GM12878 (cell line): ENCODE results near the gene IPO11. TPM values are rescaled to one million over a fixed set of nuclear protein-coding genes. Genes with fewer than 3 reads are reported as not detected.

Source experiments
- ATAC-seq: fragments of 200-7000 bp; cut with Tn5 transposase; 3 replicates; pipeline ENCODE4 v1.9.1; 2020; ENCODE audit warnings: mild to moderate bottlenecking, moderate library complexity
- BruUV-seq: library from RNA; stranded (reverse); fragments of 400-500 nt; replicated peaks from 2 replicates; lab custom pipeline; 2021; lab: Mats Ljungman, UMichigan
- CTCF ChIA-PET: fragments of 300-600 bp; sonication (Branson Sonifier 250); formaldehyde crosslinking; extraction: SDS; loops from one replicate; lab custom pipeline; 2021; ENCODE audit warnings: inconsistent platforms; lab: Yijun Ruan, JAX
- POLR2A ChIA-PET: fragments of 350-600 bp; formaldehyde crosslinking; extraction: SDS; loops from one replicate; lab custom pipeline; 2021; ENCODE audit warnings: inconsistent platforms; lab: Charles Lee
- RAD21 ChIA-PET: fragments of 300-600 bp; sonication (Branson Sonifier 250); formaldehyde crosslinking; loops from one replicate; lab custom pipeline; 2023; ENCODE audit warnings: antibody characterized with exemption; ENCODE audit not compliant: unreplicated experiment; lab: Charles Lee
- SMC1A ChIA-PET: fragments of 300-600 bp; sonication (Branson Sonifier 250); formaldehyde crosslinking; loops from one replicate; lab custom pipeline; 2023; ENCODE audit not compliant: unreplicated experiment, uncharacterized antibody; lab: Charles Lee
- DNase-seq: peaks from one replicate; pipeline ENCODE4 v3.0.0-alpha.2; 2011; ENCODE audit warnings: low read depth, low spot score
- FAIRE-seq: peaks from 3 replicates; lab custom pipeline; 2011; peaks lifted over from hg19 to GRCh38; lab: Jason Lieb, UNC
- H2AFZ ChIP-seq: 2 replicates; pipeline ENCODE4 v1.6.0; 2011; ENCODE audit warnings: low read depth, low read length, control low read depth; ENCODE audit not compliant: control insufficient read depth
- H3K27ac ChIP-seq: 2 replicates; pipeline ENCODE4 v1.5.1; 2011; ENCODE audit warnings: control low read depth; ENCODE audit not compliant: control insufficient read depth, insufficient read depth
- H3K27me3 ChIP-seq, 2 experiments: replicated peaks in 1 of 2; 2 replicates each; pipeline versions ENCODE4 v1.6.0 to v1.6.1; 2011; ENCODE audit warnings: low read length in 1 of 2; ENCODE audit not compliant: control insufficient read depth in 2 of 2, insufficient read depth in 2 of 2
- H3K36me3 ChIP-seq, 2 experiments: 2 replicates each; pipeline ENCODE4 v1.5.1; 2011; ENCODE audit warnings: low read length in 1 of 2; ENCODE audit not compliant: control insufficient read depth in 2 of 2, insufficient read depth in 2 of 2
- H3K4me1 ChIP-seq: 2 replicates; pipeline ENCODE4 v1.6.1; 2011; ENCODE audit warnings: mild to moderate bottlenecking, low read length, moderate library complexity, mixed read lengths; ENCODE audit not compliant: control insufficient read depth, insufficient read depth
- H3K4me2 ChIP-seq: 2 replicates; pipeline ENCODE4 v1.6.0; 2011; ENCODE audit warnings: control low read depth; ENCODE audit not compliant: control insufficient read depth, insufficient read depth
- H3K4me3 ChIP-seq: fragments of 200-600 bp; sonication (generic); 2 replicates; pipeline ENCODE4 v1.5.1; 2016
- H3K79me2 ChIP-seq: 2 replicates; pipeline ENCODE4 v1.6.0; 2011; ENCODE audit warnings: low read length; ENCODE audit not compliant: control insufficient read depth, insufficient read depth
- H3K9ac ChIP-seq: 2 replicates; pipeline ENCODE4 v1.8.0; 2011; ENCODE audit warnings: low read length, control low read depth, mixed read lengths; ENCODE audit not compliant: control insufficient read depth, insufficient read depth
- H3K9me3 ChIP-seq: replicated peaks from 3 replicates; pipeline ENCODE4 v1.5.1; 2011; ENCODE audit warnings: mild to moderate bottlenecking, low read length; ENCODE audit not compliant: control insufficient read depth, insufficient read depth
- H4K20me1 ChIP-seq: 2 replicates; pipeline ENCODE4 v1.6.0; 2011; ENCODE audit not compliant: control insufficient read depth, insufficient read depth
- ESRRA ChIP-seq: IDR thresholded peaks from 2 replicates; pipeline ENCODE4 v1.6.1; 2012; ENCODE audit warnings: mild to moderate bottlenecking, low read length, improper control_type of control experiment
- EZH2 ChIP-seq: IDR thresholded peaks from 2 replicates; pipeline ENCODE4 v1.6.1; 2012; ENCODE audit warnings: low read depth, mild to moderate bottlenecking, control low read depth, inconsistent platforms, low read length, borderline replicate concordance; ENCODE audit not compliant: control insufficient read depth
- GABPA ChIP-seq: IDR thresholded peaks from 2 replicates; pipeline ENCODE4 v1.6.1; 2014; ENCODE audit warnings: antibody characterized with exemption, low read depth, mild to moderate bottlenecking, inconsistent platforms
- HDGF ChIP-seq: fragments of 450-650 bp; IDR thresholded peaks from 2 replicates; pipeline ENCODE4 v1.6.1; 2016; ENCODE audit warnings: antibody characterized with exemption
- IKZF2 ChIP-seq, 2 experiments: fragments of 450-650 bp; IDR thresholded peaks; 2 replicates each; pipeline ENCODE4 v1.6.1; 2017; ENCODE audit warnings: mild to moderate bottlenecking in 2 of 2, moderate library complexity in 2 of 2
- IRF4 ChIP-seq: IDR thresholded peaks from 2 replicates; pipeline ENCODE4 v1.6.1; 2011; ENCODE audit warnings: low read depth, low read length
- JUNB ChIP-seq: IDR thresholded peaks from 2 replicates; pipeline ENCODE4 v1.6.1; 2016; ENCODE audit warnings: antibody characterized with exemption, mild to moderate bottlenecking
- JUND ChIP-seq: IDR thresholded peaks from 2 replicates; pipeline ENCODE4 v1.6.1; 2012; ENCODE audit warnings: low read depth, mild to moderate bottlenecking, low read length, improper control_type of control experiment, moderate library complexity
- MTA3 ChIP-seq: IDR thresholded peaks from 2 replicates; pipeline ENCODE4 v1.6.1; 2012; ENCODE audit warnings: low read length, inconsistent platforms, borderline replicate concordance
- POLR2AphosphoS2 ChIP-seq: IDR thresholded peaks from 2 replicates; pipeline ENCODE4 v1.6.1; 2011; ENCODE audit warnings: low read depth, mild to moderate bottlenecking, low read length, improper control_type of control experiment, moderate library complexity
- RFX5 ChIP-seq: IDR thresholded peaks from 2 replicates; pipeline ENCODE4 v1.6.1; 2011; ENCODE audit warnings: low read depth, low read length, improper control_type of control experiment
- SMARCA5 ChIP-seq: fragments of 450-650 bp; IDR thresholded peaks from 2 replicates; pipeline ENCODE4 v1.6.1; 2017; ENCODE audit warnings: mild to moderate bottlenecking
- SP1 ChIP-seq: IDR thresholded peaks from one replicate; pipeline ENCODE4 v1.6.1; 2011; ENCODE audit warnings: low read depth, low read length
- SREBF1 ChIP-seq: IDR thresholded peaks from 2 replicates; pipeline ENCODE4 v1.6.1; 2012; ENCODE audit warnings: mild to moderate bottlenecking, low read length
- STAT3 ChIP-seq: IDR thresholded peaks from 2 replicates; pipeline ENCODE4 v1.6.1; 2011; ENCODE audit warnings: low read depth, low read length, improper control_type of control experiment
- WRNIP1 ChIP-seq: IDR thresholded peaks from 2 replicates; pipeline ENCODE4 v1.6.1; 2011; ENCODE audit warnings: low read depth, low read length, improper control_type of control experiment, borderline replicate concordance
- YY1 ChIP-seq: IDR thresholded peaks from 2 replicates; pipeline ENCODE4 v1.6.1; 2011; ENCODE audit warnings: low read depth, mild to moderate bottlenecking, low read length
- ZNF384 ChIP-seq: IDR thresholded peaks from 2 replicates; pipeline ENCODE4 v1.6.1; 2012; ENCODE audit warnings: low read depth, mild to moderate bottlenecking, low read length, improper control_type of control experiment, borderline replicate concordance
- ZZZ3 ChIP-seq: IDR thresholded peaks from 2 replicates; pipeline ENCODE4 v1.6.1; 2011; ENCODE audit warnings: low read depth; ENCODE audit not compliant: control insufficient read depth, insufficient read length
- WGBS: methylation state at CpG from one replicate; pipeline ENCODE4 v1.1.6; 2016; ENCODE audit warnings: low lambda C conversion rate; ENCODE audit not compliant: insufficient replicate concordance, insufficient coverage; ENCODE audit errors: missing lambda C conversion rate; 5-methylcytosine and 5-hydroxymethylcytosine counted together
- in situ Hi-C: fragments of 300-500 bp; cut with MboI; formaldehyde crosslinking; loops from 9 replicates; pipeline ENCODE4 v1.14.3; 2018; ENCODE audit warnings: mixed read lengths
- intact Hi-C: fragments of 100-400 bp; cut with micrococcal nuclease; formaldehyde crosslinking; loops from one replicate; pipeline ENCODE4 v1.14.2; 2022; ENCODE audit not compliant: unreplicated experiment
- polyA plus RNA-seq, 11 experiments: library from polyadenylated mRNA; depleted of rRNA in 4 of 11; unstranded in 6 of 11; stranded (reverse) in 5 of 11; fragments of >200 nt; fragmentation: Nextera tagmentation in 4 of 11; fragmentation: Illumina TruSeq in 1 of 11; extraction: Ambion mirVana in 4 of 11; extraction: Trizol in 1 of 11; gene quantifications; 1 replicate in 1 of 11; 2 replicates in 10 of 11; pipeline versions ENCODE4 v1.2.1 to v1.2.3, GENCODE V29; 2011 to 2016; ENCODE audit warnings: inconsistent platforms in 2 of 11, missing spikeins in 2 of 11, low read depth in 1 of 11
- total RNA-seq, 4 experiments: library from RNA; depleted of rRNA in 3 of 4; stranded (reverse); fragments of >200 nt in 3 of 4; fragmentation: Illumina TruSeq in 1 of 4; extraction: Trizol in 1 of 4; gene quantifications; 2 replicates each; pipeline versions ENCODE4 v1.2.1 to v1.2.3, GENCODE V29; 2013 to 2021
- TF ChIP-seq, protein P1 (sequence below), 3 experiments: IDR thresholded peaks in 2 of 3; conservative IDR thresholded peaks in 1 of 3; 2 replicates each; pipeline ENCODE4 v1.5.1; 2011; ENCODE audit warnings: low read depth in 3 of 3, low read length in 3 of 3, mild to moderate bottlenecking in 3 of 3, control low read depth in 2 of 3, moderate library complexity in 2 of 3, inconsistent platforms in 1 of 3, mixed read lengths in 1 of 3; ENCODE audit not compliant: control insufficient read depth in 2 of 3, insufficient read depth in 1 of 3; ENCODE audit errors: extremely low read depth in 1 of 3

IPO11 gene
- total and polyA plus RNA-seq, 10 of the 15 experiments (the other 5 are each of a cell fraction or from before 2014, with no cell fraction given): 14.1 to 49.3 (median 29.8) TPM

DNA sequence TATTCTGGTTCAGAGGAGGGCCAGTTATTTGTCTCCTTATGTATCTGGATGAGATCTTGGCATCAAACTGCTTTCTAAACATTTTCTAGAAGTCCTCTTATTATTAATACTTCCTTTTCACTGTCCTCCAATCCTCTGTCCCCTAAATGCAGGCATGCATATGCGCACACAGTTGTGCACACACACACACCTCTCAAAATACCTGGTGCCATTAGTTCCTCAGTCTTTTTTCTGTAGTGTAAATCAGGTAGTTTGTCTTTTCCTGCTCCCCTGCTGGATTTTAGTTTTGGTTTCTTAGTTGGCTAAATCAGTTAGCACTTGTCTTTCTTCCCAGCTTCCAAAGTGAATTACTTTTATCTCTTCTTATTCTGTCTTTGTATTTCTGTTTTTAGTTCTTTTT, 110.2 kb downstream of the IPO11 start:
- CTCF ChIA-PET: interaction anchor here (1.0 kb wide), 1 partner anchor 39 kb away, joined by 4 read pairs; no protein-coding TSS in a partner anchor
- no peak for FAIRE-seq
- 95% methylated on average over 1 of the region's 1 CpG for WGBS

More for the DNA sequence above, 110.2 kb downstream of the IPO11 start:
- DNase-seq: no peak
- ChIA-PET POLR2A (interaction anchor here (0.7 kb wide), 1 partner anchor 113 kb away, joined by 3 read pairs; no protein-coding TSS in a partner anchor), SMC1A (interaction anchor here (1.0 kb wide), 1 partner anchor 16 kb away, joined by 3 read pairs; no protein-coding TSS in a partner anchor), RAD21 (no interaction called here)
- Histone ChIP-seq H3K9ac (no peak overlapping the region), H3K4me2 (no peak overlapping the region), H3K27ac (no peak overlapping the region), H3K4me3 (no peak overlapping the region), H3K9me3 (no peaks in the 10 kb centered on the region), H3K27me3 (no peaks in the 10 kb centered on the region), H4K20me1 (no peaks in the 10 kb centered on the region), H3K36me3 (no peaks in the 10 kb centered on the region), H3K79me2 (no peaks in the 10 kb centered on the region), H3K4me1 (no peaks in the 10 kb centered on the region), H2AFZ (no peak overlapping the region)
- TF ChIP-seq IRF4: no peak
- TF ChIP-seq YY1: no peak
- TF ChIP-seq STAT3: no peak
- no peak for TF ChIP-seq SMARCA5
- TF ChIP-seq ZNF384: no peak
- TF ChIP-seq ZZZ3: no peak
- no peak for TF ChIP-seq EZH2
- TF ChIP-seq WRNIP1: no peak
- TF ChIP-seq JUND: no peak
- no peak for TF ChIP-seq HDGF
- TF ChIP-seq JUNB: no peak
- no peak for TF ChIP-seq IKZF2 (IDR thresholded peaks at IDR 0.05)
- TF ChIP-seq RFX5: no peak
- TF ChIP-seq ESRRA: no peak
- TF ChIP-seq SREBF1: no peak
- TF ChIP-seq POLR2AphosphoS2: no peak
- TF ChIP-seq, protein P1, sequence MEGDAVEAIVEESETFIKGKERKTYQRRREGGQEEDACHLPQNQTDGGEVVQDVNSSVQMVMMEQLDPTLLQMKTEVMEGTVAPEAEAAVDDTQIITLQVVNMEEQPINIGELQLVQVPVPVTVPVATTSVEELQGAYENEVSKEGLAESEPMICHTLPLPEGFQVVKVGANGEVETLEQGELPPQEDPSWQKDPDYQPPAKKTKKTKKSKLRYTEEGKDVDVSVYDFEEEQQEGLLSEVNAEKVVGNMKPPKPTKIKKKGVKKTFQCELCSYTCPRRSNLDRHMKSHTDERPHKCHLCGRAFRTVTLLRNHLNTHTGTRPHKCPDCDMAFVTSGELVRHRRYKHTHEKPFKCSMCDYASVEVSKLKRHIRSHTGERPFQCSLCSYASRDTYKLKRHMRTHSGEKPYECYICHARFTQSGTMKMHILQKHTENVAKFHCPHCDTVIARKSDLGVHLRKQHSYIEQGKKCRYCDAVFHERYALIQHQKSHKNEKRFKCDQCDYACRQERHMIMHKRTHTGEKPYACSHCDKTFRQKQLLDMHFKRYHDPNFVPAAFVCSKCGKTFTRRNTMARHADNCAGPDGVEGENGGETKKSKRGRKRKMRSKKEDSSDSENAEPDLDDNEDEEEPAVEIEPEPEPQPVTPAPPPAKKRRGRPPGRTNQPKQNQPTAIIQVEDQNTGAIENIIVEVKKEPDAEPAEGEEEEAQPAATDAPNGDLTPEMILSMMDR (IDR thresholded peaks at IDR 0.05 in 2 of 3, conservative IDR thresholded peaks at IDR 0.05 in 1 of 3; ENCODE audit: control insufficient read depth in 2 of 3, extremely low read depth in 1 of 3, insufficient read depth in 1 of 3, low read depth in 3 of 3, low read length in 3 of 3): no peak
- no peak for TF ChIP-seq MTA3
- no peak for TF ChIP-seq SP1
- TF ChIP-seq GABPA: no peak
- no TSS peak for BruUV-seq
- no peak for ATAC-seq
- intact Hi-C loops: no loop called here
- in situ Hi-C loops: no loop called here
